HG02973 (cell line): ENCODE measurements around the gene SLC35F4.
"Not testable (repeated sequence)": the region's sequence is repeated elsewhere in the genome, so short reads cannot be mapped to it uniquely, and the experiment has no call there.

Source experiments
- ATAC-seq: cut with Tn5 transposase; IDR thresholded peaks from one replicate; pipeline ENCODE4 v1.9.1; 2021; ENCODE audit warnings: moderate library complexity; ENCODE audit not compliant: unreplicated experiment

The SLC35F4 gene

GRCh38 chr14:57729208-57730187 lies 136.4 kb downstream of the SLC35F4 start:
- ATAC-seq, result no peak

- no peak for ATAC-seq
Measured at GRCh38 chr14:57725399-57726077, 140.4 kb downstream of the SLC35F4 start.

GRCh38 chr14:57722141-57722540 lies 143.8 kb downstream of the SLC35F4 start:
- not testable (repeated sequence) for ATAC-seq

- ATAC-seq, result no peak
Measured at GRCh38 chr14:57714487-57714931, 151.4 kb downstream of the SLC35F4 start.

- no peak for ATAC-seq
Measured at GRCh38 chr14:57712698-57713097, 153.2 kb downstream of the SLC35F4 start.

- no peak for ATAC-seq
Measured at GRCh38 chr14:57712102-57712501, 153.8 kb downstream of the SLC35F4 start.

GRCh38 chr14:57709909-57710308 lies 156.0 kb downstream of the SLC35F4 start:
- no peak for ATAC-seq

- not testable (repeated sequence) for ATAC-seq
Measured at GRCh38 chr14:57709086-57709485, 156.8 kb downstream of the SLC35F4 start.

GRCh38 chr14:57707219-57707618 lies 158.7 kb downstream of the SLC35F4 start:
- no peak for ATAC-seq

- ATAC-seq, result no peak
Measured at GRCh38 chr14:57704763-57705162, 161.1 kb downstream of the SLC35F4 start.

GRCh38 chr14:57699947-57700346 lies 165.9 kb downstream of the SLC35F4 start:
- ATAC-seq, result no peak

- no peak for ATAC-seq
Measured at GRCh38 chr14:57692671-57693070, 173.2 kb downstream of the SLC35F4 start.

GRCh38 chr14:57687416-57687815 lies 178.5 kb downstream of the SLC35F4 start:
- ATAC-seq, result no peak

- ATAC-seq, result no peak
Measured at GRCh38 chr14:57686304-57686703, 179.6 kb downstream of the SLC35F4 start.

- no peak for ATAC-seq
Measured at GRCh38 chr14:57671021-57671420, 194.9 kb downstream of the SLC35F4 start.

- ATAC-seq, result no peak
Measured at GRCh38 chr14:57660208-57660607, 205.7 kb downstream of the SLC35F4 start.

- ATAC-seq, result no peak
Measured at GRCh38 chr14:57659052-57659451, 206.8 kb downstream of the SLC35F4 start.

- no peak for ATAC-seq
Measured at GRCh38 chr14:57657487-57657886, 208.4 kb downstream of the SLC35F4 start.

- no peak for ATAC-seq
Measured at GRCh38 chr14:57656853-57657252, 209.0 kb downstream of the SLC35F4 start.

GRCh38 chr14:57652769-57653168 lies 213.1 kb downstream of the SLC35F4 start:
- ATAC-seq, result no peak

- no peak for ATAC-seq
Measured at GRCh38 chr14:57641776-57642175, 224.1 kb downstream of the SLC35F4 start.

GRCh38 chr14:57640036-57640435 lies 225.9 kb downstream of the SLC35F4 start:
- ATAC-seq, result no peak
